Measurements from ENCODE around the gene C17orf100. TPM values are rescaled to one million over a fixed set of nuclear protein-coding genes. Genes with fewer than 3 reads are reported as not detected.
A peak's percentile ranks its signal among the peaks of the same experiment; 100 is the strongest.

Gene C17orf100
- polyA plus RNA-seq, 3 donors from 2014 or later: 1.7 to 5.2 TPM; not detected in 1

- Mint-ChIP-seq H3K4me3 (no peak overlapping the region), H3K27ac (no peak overlapping the region), H3K36me3 (no peaks in the 10 kb centered on the region), H3K4me1 (no peaks in the 10 kb centered on the region), H3K27me3 (ENCODE audit: low read depth in 3 of 3) (peaks cover 0 to 13% (median 1%) of the 10 kb centered on the region in 3 donors), H3K9me3 (peaks cover 0 to 3% (median 0%) of the 10 kb centered on the region in 6 donors)
- no peak for DNase-seq
These were observed 45.3 kb downstream of the C17orf100 start for GRCh38 chr17:6696906-6697305.

DNA sequence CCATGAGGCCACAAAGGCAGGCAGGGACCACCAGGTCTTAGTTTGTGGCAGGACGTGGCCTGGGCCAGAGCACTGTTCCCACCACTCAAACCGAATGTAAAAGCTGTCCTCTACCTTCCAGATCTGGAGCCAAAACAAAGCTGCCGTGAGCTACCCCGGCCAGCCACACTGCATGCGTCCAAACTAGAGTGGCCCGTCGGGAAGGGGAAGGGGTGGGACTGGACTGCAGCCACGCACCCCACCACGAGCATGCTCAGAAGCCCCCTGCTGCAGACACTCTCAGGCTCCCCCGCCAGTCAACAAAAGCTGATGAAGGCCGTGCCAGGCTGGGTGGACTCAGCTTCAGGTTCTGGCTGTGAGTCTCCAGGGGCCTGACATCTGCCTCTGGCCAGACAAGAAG is 46.4 kb downstream of the C17orf100 start:
- peaks cover 0 to 3% (median 0%) of the 10 kb centered on the region in 6 donors for H3K9me3 Mint-ChIP-seq
- H3K27me3 Mint-ChIP-seq (ENCODE audit: low read depth in 3 of 3): peaks cover 0 to 9% (median 1%) of the 10 kb centered on the region in 3 donors
- H3K4me3 Mint-ChIP-seq: no peak overlapping the region
- DNase-seq: no peak
- no peaks in the 10 kb centered on the region for H3K36me3 Mint-ChIP-seq
- no peaks in the 10 kb centered on the region for H3K4me1 Mint-ChIP-seq
- H3K27ac Mint-ChIP-seq: no peak overlapping the region

- H3K36me3 Mint-ChIP-seq: no peaks in the 10 kb centered on the region
- no peak overlapping the region for H3K27ac Mint-ChIP-seq
- peaks cover 1 to 12% (median 4%) of the 10 kb centered on the region in 3 donors for H3K27me3 Mint-ChIP-seq (ENCODE audit: low read depth in 3 of 3)
- no peak overlapping the region for H3K4me3 Mint-ChIP-seq
- no peak for DNase-seq
- no peaks in the 10 kb centered on the region for H3K9me3 Mint-ChIP-seq
- H3K4me1 Mint-ChIP-seq: no peaks in the 10 kb centered on the region
These were observed 48.7 kb downstream of the C17orf100 start for GRCh38 chr17:6699997-6700947.

DNA sequence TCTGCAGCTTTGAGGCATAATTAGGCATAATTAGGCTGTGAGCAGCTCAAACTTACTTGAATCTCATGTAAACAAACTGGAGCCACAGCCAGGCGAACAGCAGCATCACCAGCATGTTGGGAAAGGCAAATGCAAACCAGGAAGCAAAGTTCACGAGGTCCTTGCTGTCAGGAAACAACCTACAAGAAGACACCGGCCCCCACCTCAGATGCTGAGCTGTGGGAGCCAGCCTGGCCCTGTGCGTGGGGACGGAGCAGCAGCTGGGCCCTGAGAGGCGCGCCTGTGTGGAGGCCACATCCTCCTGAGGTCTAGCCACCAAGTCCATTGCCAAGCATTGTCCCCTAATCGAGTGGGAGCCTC is 49.4 kb downstream of the C17orf100 start:
- H3K4me1 Mint-ChIP-seq: no peaks in the 10 kb centered on the region
- peaks cover 2 to 12% (median 4%) of the 10 kb centered on the region in 3 donors for H3K27me3 Mint-ChIP-seq (ENCODE audit: low read depth in 3 of 3)
- H3K4me3 Mint-ChIP-seq: no peak overlapping the region
- H3K27ac Mint-ChIP-seq: no peak overlapping the region
- no peaks in the 10 kb centered on the region for H3K36me3 Mint-ChIP-seq
- no peaks in the 10 kb centered on the region for H3K9me3 Mint-ChIP-seq
- DNase-seq: no peak

DNA sequence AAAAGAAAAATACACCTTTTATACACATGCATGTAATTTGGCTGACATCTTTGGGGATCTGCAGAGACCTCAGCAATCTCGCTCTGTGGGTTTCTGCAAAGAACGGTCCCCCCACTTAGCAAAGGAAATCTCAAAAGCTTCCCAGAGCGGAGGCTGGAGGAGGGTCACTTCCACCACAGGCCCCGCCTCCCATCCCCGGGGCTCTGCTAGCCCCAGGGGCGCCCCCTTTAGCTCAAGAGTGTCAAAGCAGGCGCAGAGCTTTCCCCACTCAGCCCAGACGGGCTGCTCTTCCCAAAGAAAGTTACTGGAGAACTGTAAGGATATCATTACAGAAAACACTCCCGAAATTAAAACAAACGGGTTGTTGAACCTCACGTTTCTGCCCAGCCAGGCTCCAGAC is 50.2 kb downstream of the C17orf100 start:
- Mint-ChIP-seq H3K27ac (no peak overlapping the region), H3K9me3 (no peaks in the 10 kb centered on the region), H3K4me1 (no peaks in the 10 kb centered on the region), H3K4me3 (no peak overlapping the region), H3K27me3 (ENCODE audit: low read depth in 3 of 3) (peaks cover 4 to 12% (median 5%) of the 10 kb centered on the region in 3 donors), H3K36me3 (no peaks in the 10 kb centered on the region)
- peak; percentile 2 to 14 (median 7) for DNase-seq

DNA sequence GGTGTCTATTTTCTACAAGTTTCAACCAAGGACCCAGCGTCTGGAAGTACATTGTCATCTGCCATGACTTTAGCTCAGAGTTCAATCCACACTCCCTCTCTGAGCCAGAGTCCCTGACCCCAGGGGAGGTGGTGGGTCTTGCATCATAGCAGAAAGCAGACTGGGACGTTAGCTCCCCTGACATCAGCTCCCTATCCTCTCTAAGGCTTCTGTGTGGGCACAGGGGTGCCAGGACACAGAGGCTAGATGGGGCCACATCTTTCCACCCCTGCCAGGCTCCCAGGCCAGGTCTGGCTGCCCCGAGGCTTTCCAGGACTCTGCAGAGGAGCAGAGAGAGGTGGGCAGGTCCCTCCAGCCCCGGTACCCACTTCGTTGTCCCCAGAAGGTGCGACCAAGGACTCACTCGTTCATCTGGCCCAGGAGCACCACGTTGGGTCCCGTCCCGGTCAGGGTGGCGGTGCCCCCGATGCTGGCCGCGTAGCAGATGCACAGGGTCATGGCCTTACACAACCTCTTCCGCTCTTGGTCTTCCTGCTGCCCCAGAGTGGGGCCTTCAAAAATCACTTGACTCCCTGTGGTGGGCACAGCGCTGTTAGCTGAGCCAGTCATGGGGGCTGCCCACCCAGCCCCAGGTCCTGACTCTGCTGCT is 51.1 kb downstream of the C17orf100 start:
- no peak overlapping the region for H3K4me3 Mint-ChIP-seq
- H3K27me3 Mint-ChIP-seq (ENCODE audit: low read depth in 3 of 3): peaks cover 4 to 12% (median 5%) of the 10 kb centered on the region in 3 donors
- H3K36me3 Mint-ChIP-seq: no peaks in the 10 kb centered on the region
- no peaks in the 10 kb centered on the region for H3K9me3 Mint-ChIP-seq
- H3K4me1 Mint-ChIP-seq: no peaks in the 10 kb centered on the region
- no peak overlapping the region for H3K27ac Mint-ChIP-seq
- DNase-seq: no peak

Other genes with a start within 250 kb of the C17orf100 start
- not detected for gene AIPL1, start 216.6 kb upstream of the C17orf100 start, polyA plus RNA-seq
- 1 to 10 TPM; 1.4 to 1.6 (median 1.5) TPM for gene PIMREG, start 207.3 kb upstream of the C17orf100 start, polyA plus RNA-seq
- under 1 TPM in 1 of 3 donors, not detected in 2; 0.02 TPM for gene PITPNM3, start 95.2 kb upstream of the C17orf100 start, polyA plus RNA-seq
- 1 to 10 TPM in 2 of 3 donors, under 1 TPM in 1; 0.19 to 2.0 (median 1.1) TPM for gene KIAA0753, start 11.1 kb upstream of the C17orf100 start, polyA plus RNA-seq
- gene TXNDC17, start 10.7 kb upstream of the C17orf100 start, polyA plus RNA-seq: 100 to 1,000 TPM in 2 of 3 donors, 10 to 100 TPM in 1; 79.2 to 111 (median 107) TPM
- gene MED31, start 157 bp upstream of the C17orf100 start, polyA plus RNA-seq: 10 to 100 TPM; 34.0 to 50.8 (median 34.4) TPM
- gene SLC13A5, start 61.6 kb downstream of the C17orf100 start, polyA plus RNA-seq: not detected
- gene XAF1, start 104.3 kb downstream of the C17orf100 start, polyA plus RNA-seq: 10 to 100 TPM in 2 of 3 donors, 1 to 10 TPM in 1; 9.7 to 79.6 (median 39.2) TPM
- gene FBXO39, start 124.5 kb downstream of the C17orf100 start, polyA plus RNA-seq: not detected
- not detected for gene TEKT1, start 180.0 kb downstream of the C17orf100 start, polyA plus RNA-seq